Left ventricle myocardium inferior (tissue), 1 donor: ENCODE measurements around the gene PRKCQ. TPM values are rescaled to one million over a fixed set of nuclear protein-coding genes. Genes with fewer than 3 reads are reported as not detected.
A peak's percentile ranks its signal among the peaks of the same experiment; 100 is the strongest.

Source experiments
- DNase-seq: peaks from one replicate; pipeline ENCODE4 v3.0.0-alpha.2; 2020
- H3K27ac ChIP-seq: fragments of 200-600 bp; replicated peaks from 2 replicates; pipeline ENCODE4 v1.8.0; 2021
- H3K27me3 ChIP-seq: fragments of 200-600 bp; 2 replicates; pipeline ENCODE4 v1.8.0; 2021; ENCODE audit warnings: low read depth
- H3K36me3 ChIP-seq: fragments of 200-600 bp; 2 replicates; pipeline ENCODE4 v1.8.0; 2021
- H3K4me1 ChIP-seq: fragments of 200-600 bp; 2 replicates; pipeline ENCODE4 v1.8.0; 2021
- H3K4me3 ChIP-seq: fragments of 200-600 bp; 2 replicates; pipeline ENCODE4 v1.8.0; 2021; ENCODE audit warnings: mild to moderate bottlenecking, moderate library complexity
- H3K9me3 ChIP-seq: fragments of 200-600 bp; replicated peaks from 2 replicates; pipeline ENCODE4 v1.8.0; 2021
- intact Hi-C: fragments of 100-400 bp; cut with micrococcal nuclease; formaldehyde crosslinking; loops from one replicate; pipeline ENCODE4 v1.11.0; 2022
- total RNA-seq: library from RNA; stranded (reverse); fragmentation: NEBNext Ultra II Directional; extraction: Animal tissue kit (Norgen Biotek cat#: 25700); gene quantifications from one replicate; pipeline ENCODE4 v1.2.1, GENCODE V29; 2021
- TF ChIP-seq, protein P1 (sequence below): fragments of 200-600 bp; IDR thresholded peaks from 2 replicates; pipeline ENCODE4 v1.8.0; 2021; ENCODE audit warnings: antibody characterized with exemption, mild to moderate bottlenecking, borderline replicate concordance
- donor health status: DM: no; HTN: yes; CAD: no; lungs with severe emphysema.

Gene PRKCQ
- total RNA-seq, 1 donor from 2014 or later, result 0.16 TPM

- intact Hi-C loops, result no loop called here
- TF ChIP-seq, protein P1, sequence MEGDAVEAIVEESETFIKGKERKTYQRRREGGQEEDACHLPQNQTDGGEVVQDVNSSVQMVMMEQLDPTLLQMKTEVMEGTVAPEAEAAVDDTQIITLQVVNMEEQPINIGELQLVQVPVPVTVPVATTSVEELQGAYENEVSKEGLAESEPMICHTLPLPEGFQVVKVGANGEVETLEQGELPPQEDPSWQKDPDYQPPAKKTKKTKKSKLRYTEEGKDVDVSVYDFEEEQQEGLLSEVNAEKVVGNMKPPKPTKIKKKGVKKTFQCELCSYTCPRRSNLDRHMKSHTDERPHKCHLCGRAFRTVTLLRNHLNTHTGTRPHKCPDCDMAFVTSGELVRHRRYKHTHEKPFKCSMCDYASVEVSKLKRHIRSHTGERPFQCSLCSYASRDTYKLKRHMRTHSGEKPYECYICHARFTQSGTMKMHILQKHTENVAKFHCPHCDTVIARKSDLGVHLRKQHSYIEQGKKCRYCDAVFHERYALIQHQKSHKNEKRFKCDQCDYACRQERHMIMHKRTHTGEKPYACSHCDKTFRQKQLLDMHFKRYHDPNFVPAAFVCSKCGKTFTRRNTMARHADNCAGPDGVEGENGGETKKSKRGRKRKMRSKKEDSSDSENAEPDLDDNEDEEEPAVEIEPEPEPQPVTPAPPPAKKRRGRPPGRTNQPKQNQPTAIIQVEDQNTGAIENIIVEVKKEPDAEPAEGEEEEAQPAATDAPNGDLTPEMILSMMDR, result peak; percentile 71
- DNase-seq, result no peak
- no peaks in the 10 kb centered on the region for H3K9me3 ChIP-seq
- H3K27ac ChIP-seq, result no peak overlapping the region
- no peak overlapping the region for H3K4me3 ChIP-seq
- H3K4me1 ChIP-seq, result no peaks in the 10 kb centered on the region
- H3K36me3 ChIP-seq, result no peaks in the 10 kb centered on the region
- peaks cover 38% of the 10 kb centered on the region for H3K27me3 ChIP-seq
Measured at GRCh38 chr10:6416892-6417512, 163.1 kb downstream of the PRKCQ start.

DNA sequence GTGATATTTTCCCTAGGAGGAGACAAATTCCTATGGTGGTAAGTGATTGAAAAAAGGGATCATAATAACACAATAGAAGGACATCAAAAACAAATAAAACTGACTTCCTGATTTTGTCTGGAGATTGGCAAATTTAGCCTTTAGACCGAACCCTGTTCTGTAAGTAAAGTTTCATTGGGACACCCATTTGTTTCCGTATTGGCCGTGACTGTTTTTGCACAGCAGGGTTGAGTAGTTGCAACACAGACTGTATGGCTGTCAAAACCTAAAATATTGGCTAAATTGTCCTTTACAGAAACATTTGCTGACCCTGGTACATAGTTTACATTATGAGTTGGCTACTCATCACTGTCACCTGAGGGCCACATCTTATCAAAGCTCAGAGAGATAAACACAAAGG is 168.6 kb downstream of the PRKCQ start:
- DNase-seq, result no peak
- intact Hi-C loops, result no loop called here
- Histone ChIP-seq H3K27me3 (peaks cover 4% of the 10 kb centered on the region), H3K4me3 (no peak overlapping the region), H3K4me1 (peaks cover 11% of the 10 kb centered on the region), H3K9me3 (no peaks in the 10 kb centered on the region), H3K27ac (no peak overlapping the region), H3K36me3 (no peaks in the 10 kb centered on the region)
- TF ChIP-seq, protein P1, result no peak

DNA sequence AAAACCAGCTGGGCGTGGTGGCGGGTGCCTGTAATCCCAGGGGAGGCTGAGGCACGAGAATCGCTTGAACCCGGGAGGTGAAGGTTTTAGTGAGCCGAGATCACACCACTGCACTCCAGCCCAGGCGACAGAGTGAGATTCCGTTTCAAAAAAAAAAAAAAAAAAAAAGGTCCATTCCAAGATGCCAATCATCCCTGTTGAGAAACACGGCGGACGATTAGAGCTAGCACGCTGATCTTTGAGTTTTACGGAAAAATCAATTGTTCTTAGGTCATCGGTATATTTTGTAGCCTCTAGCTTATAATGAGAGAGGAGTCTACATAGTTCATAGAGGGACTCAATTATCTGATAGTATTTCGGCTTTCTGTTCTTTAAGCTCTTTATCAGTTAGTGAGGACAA is 169.2 kb downstream of the PRKCQ start:
- Histone ChIP-seq H3K36me3 (no peaks in the 10 kb centered on the region), H3K27me3 (peaks cover under 1% of the 10 kb centered on the region), H3K4me3 (no peak overlapping the region), H3K4me1 (peaks cover 11% of the 10 kb centered on the region), H3K27ac (peak overlapping the region; percentile 54), H3K9me3 (no peaks in the 10 kb centered on the region)
- intact Hi-C loops, result no loop called here
- no peak for DNase-seq
- TF ChIP-seq, protein P1, result no peak

DNA sequence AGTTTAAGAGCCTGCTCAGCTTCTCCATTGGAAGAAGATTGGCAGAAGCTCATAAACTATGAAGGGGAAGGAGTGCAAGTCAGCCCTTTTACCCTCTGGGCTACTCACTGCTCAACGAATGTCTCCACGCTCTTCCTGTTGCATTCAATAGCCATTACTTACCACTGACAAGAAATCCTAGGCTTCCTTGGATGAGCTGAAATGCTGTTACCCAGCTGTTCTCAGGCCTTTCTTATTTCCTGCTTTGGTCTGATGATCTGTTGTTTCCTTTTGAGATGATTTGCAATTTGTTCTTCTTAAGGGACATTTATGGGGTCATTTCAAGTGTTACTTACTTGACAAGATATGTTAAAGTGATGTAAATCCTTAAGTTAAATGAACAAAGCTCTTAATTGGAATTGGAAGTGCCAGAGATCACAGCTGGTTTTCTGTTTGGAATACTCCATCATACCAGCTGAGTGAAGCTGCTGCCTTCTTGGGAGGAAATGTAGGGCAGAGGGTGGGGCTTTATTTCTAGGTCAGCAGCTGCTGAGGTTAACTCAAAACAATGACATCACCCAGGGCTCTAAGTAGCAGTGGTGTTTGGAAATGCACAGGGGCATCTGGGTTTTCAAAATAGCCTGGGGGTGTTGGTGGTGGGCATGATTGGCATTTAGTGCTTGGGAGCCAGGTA is 170.0 kb downstream of the PRKCQ start:
- H3K4me3 ChIP-seq, result peak overlapping the region; percentile 9
- intact Hi-C loops, result loop anchor here (10.0 kb wide), 3 partner anchors 195 to 395 kb away; no protein-coding TSS in a partner anchor
- H3K27me3 ChIP-seq, result peaks cover 7% of the 10 kb centered on the region
- TF ChIP-seq, protein P1, result no peak
- peaks cover 11% of the 10 kb centered on the region for H3K4me1 ChIP-seq
- H3K36me3 ChIP-seq, result no peaks in the 10 kb centered on the region
- no peaks in the 10 kb centered on the region for H3K9me3 ChIP-seq
- no peak for DNase-seq
- H3K27ac ChIP-seq, result peak overlapping the region; percentile 54

- peaks cover 11% of the 10 kb centered on the region for H3K4me1 ChIP-seq
- H3K27ac ChIP-seq, result no peak overlapping the region
- no peak overlapping the region for H3K4me3 ChIP-seq
- no peak for DNase-seq
- TF ChIP-seq, protein P1, result no peak
- H3K36me3 ChIP-seq, result no peaks in the 10 kb centered on the region
- no peaks in the 10 kb centered on the region for H3K9me3 ChIP-seq
- intact Hi-C loops, result loop anchor here (10.0 kb wide), 3 partner anchors 194 to 394 kb away; no protein-coding TSS in a partner anchor
- H3K27me3 ChIP-seq, result peaks cover 9% of the 10 kb centered on the region
Measured at GRCh38 chr10:6408799-6409198, 171.3 kb downstream of the PRKCQ start.
